ENCODE measurements around the gene EXOC2. TPM values are rescaled to one million over a fixed set of nuclear protein-coding genes. Genes with fewer than 3 reads are reported as not detected.

EXOC2 gene
- total RNA-seq, 1 donor from 2014 or later = 30.1 TPM

- DNase-seq (ENCODE audit: extremely low spot score, unreplicated experiment) = no peak
- no peak for TF ChIP-seq CTCF (IDR thresholded peaks at IDR 0.05)
- H3K36me3 Mint-ChIP-seq (ENCODE audit: unreplicated experiment) = peaks cover 1% of the 10 kb centered on the region
- H3K9me3 Mint-ChIP-seq (ENCODE audit: unreplicated experiment) = no peaks in the 10 kb centered on the region
- peaks cover 43% of the 10 kb centered on the region for H3K4me1 Mint-ChIP-seq (ENCODE audit: unreplicated experiment)
- H3K27me3 Mint-ChIP-seq (ENCODE audit: unreplicated experiment) = no peaks in the 10 kb centered on the region
- no peak overlapping the region for H3K27ac Mint-ChIP-seq (ENCODE audit: unreplicated experiment)
- no peak overlapping the region for H3K4me3 Mint-ChIP-seq (ENCODE audit: unreplicated experiment)
These were observed 3.7 kb downstream of the EXOC2 start for GRCh38 chr6:689223-689622.

- Mint-ChIP-seq H3K4me1 (ENCODE audit: unreplicated experiment) (peaks cover 51% of the 10 kb centered on the region), H3K27ac (ENCODE audit: unreplicated experiment) (no peak overlapping the region), H3K36me3 (ENCODE audit: unreplicated experiment) (peaks cover 1% of the 10 kb centered on the region)
These were observed 6.4 kb downstream of the EXOC2 start for GRCh38 chr6:686497-686896.

GRCh38 chr6:684831-685636 is 7.9 kb downstream of the EXOC2 start:
- H3K9me3 Mint-ChIP-seq (ENCODE audit: unreplicated experiment) = no peaks in the 10 kb centered on the region
- peaks cover 1% of the 10 kb centered on the region for H3K36me3 Mint-ChIP-seq (ENCODE audit: unreplicated experiment)
- H3K4me1 Mint-ChIP-seq (ENCODE audit: unreplicated experiment) = peaks cover 55% of the 10 kb centered on the region
- no peak for TF ChIP-seq CTCF (IDR thresholded peaks at IDR 0.05)
- H3K4me3 Mint-ChIP-seq (ENCODE audit: unreplicated experiment) = no peak overlapping the region
- H3K27me3 Mint-ChIP-seq (ENCODE audit: unreplicated experiment) = no peaks in the 10 kb centered on the region
- no peak for DNase-seq (ENCODE audit: extremely low spot score, unreplicated experiment)
- H3K27ac Mint-ChIP-seq (ENCODE audit: unreplicated experiment) = peak overlapping the region; percentile 86

More at GRCh38 chr6:686497-686896, 6.4 kb downstream of the EXOC2 start:
- H3K27me3 Mint-ChIP-seq (ENCODE audit: unreplicated experiment) = no peaks in the 10 kb centered on the region
- TF ChIP-seq CTCF (IDR thresholded peaks at IDR 0.05) = peak; percentile 46
- H3K4me3 Mint-ChIP-seq (ENCODE audit: unreplicated experiment) = no peak overlapping the region
- DNase-seq (ENCODE audit: extremely low spot score, unreplicated experiment) = no peak
- no peaks in the 10 kb centered on the region for H3K9me3 Mint-ChIP-seq (ENCODE audit: unreplicated experiment)

GRCh38 chr6:683742-684440 is 9.0 kb downstream of the EXOC2 start:
- no peak for TF ChIP-seq CTCF (IDR thresholded peaks at IDR 0.05)
- Mint-ChIP-seq H3K4me1 (ENCODE audit: unreplicated experiment) (peaks cover 60% of the 10 kb centered on the region), H3K4me3 (ENCODE audit: unreplicated experiment) (peak overlapping the region; percentile 71), H3K27me3 (ENCODE audit: unreplicated experiment) (no peaks in the 10 kb centered on the region), H3K27ac (ENCODE audit: unreplicated experiment) (peak overlapping the region; percentile 91), H3K9me3 (ENCODE audit: unreplicated experiment) (no peaks in the 10 kb centered on the region), H3K36me3 (ENCODE audit: unreplicated experiment) (peaks cover 1% of the 10 kb centered on the region)
- peak; percentile 93 for DNase-seq (ENCODE audit: extremely low spot score, unreplicated experiment)

Measured in osteocyte (in vitro differentiated cells).